ENCODE data around the gene LDLRAD1. TPM values are rescaled to one million over a fixed set of nuclear protein-coding genes. Genes with fewer than 3 reads are reported as not detected.
"Not testable (repeated sequence)": the region's sequence is repeated elsewhere in the genome, so short reads cannot be mapped to it uniquely, and the experiment has no call there.

LDLRAD1 gene
- total and polyA plus RNA-seq, 5 donors from 2014 or later = not detected

DNA sequence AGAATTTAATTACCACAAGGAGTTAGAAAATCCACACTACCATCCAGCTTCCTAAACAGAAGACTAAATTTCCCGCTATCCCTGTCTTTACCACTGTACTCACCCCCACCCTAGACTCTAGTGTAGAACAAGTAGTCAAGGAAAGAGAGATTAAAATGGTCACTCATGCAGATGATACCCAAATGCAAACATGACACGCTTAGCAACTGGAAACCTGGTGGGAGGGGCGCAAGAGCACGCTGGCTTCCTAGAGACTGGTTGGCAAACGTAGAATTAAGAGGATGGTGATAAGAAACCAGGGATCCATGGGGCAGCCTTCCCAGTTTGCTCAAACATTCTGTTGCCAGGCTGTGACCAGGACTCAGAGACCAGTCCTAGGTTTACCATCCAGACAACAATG is 9.9 kb upstream of the LDLRAD1 start:
- Histone ChIP-seq H3K27ac (ENCODE audit: insufficient read depth, low read length, poor library complexity, severe bottlenecking) (no peak overlapping the region), H3K4me3 (ENCODE audit: low read depth, low read length) (no peak overlapping the region), H3K27me3 (ENCODE audit: control insufficient read depth, insufficient read depth, low read length) (no peaks in the 10 kb centered on the region), H3K4me1 (ENCODE audit: control insufficient read depth, insufficient read depth, low read length, poor library complexity, severe bottlenecking) (no peaks in the 10 kb centered on the region), H3K36me3 (ENCODE audit: control insufficient read depth, insufficient read depth, low read length) (peaks cover 39% of the 10 kb centered on the region), H3K9me3 (ENCODE audit: control insufficient read depth in 2 of 2, low read length in 2 of 2) (no peaks in the 10 kb centered on the region)
- Mint-ChIP-seq H3K4me3 (no peak overlapping the region), H3K27me3 (no peaks in the 10 kb centered on the region), H3K36me3 (peaks cover 10% of the 10 kb centered on the region), H3K27ac (no peak overlapping the region), H3K9me3 (no peaks in the 10 kb centered on the region), H3K4me1 (peaks cover 0 to 2% (median 0%) of the 10 kb centered on the region in 4 donors)
- DNase-seq (no peak), ATAC-seq (ENCODE audit: low read depth in 2 of 2) (no peak)

DNA sequence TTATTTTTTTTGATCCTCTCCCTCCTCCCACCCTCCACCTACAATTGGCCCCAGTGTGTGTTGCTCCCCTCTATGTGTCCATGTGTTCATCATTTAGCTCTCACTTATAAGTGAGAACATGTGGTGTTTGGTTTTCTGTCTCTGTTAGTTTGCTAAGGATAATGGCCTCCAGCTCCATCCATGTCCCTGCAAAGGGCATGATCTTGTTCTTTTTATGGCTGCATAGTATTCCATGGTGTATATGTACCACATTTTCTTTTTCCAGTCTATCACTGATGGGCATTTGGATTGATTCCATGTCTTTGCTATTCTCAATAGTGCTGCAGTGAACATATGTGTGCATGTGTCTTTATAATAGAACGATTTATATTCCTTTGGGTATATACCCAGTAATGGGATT is 6.8 kb upstream of the LDLRAD1 start:
- not testable (repeated sequence) for H3K4me3 ChIP-seq (ENCODE audit: low read depth, low read length); H3K27me3 ChIP-seq (ENCODE audit: control insufficient read depth, insufficient read depth, low read length); H3K27me3 Mint-ChIP-seq; DNase-seq; H3K4me1 ChIP-seq (ENCODE audit: control insufficient read depth, insufficient read depth, low read length, poor library complexity, severe bottlenecking); H3K9me3 ChIP-seq (ENCODE audit: control insufficient read depth in 2 of 2, low read length in 2 of 2); H3K4me1 Mint-ChIP-seq; ATAC-seq (ENCODE audit: low read depth in 2 of 2); H3K36me3 Mint-ChIP-seq; H3K27ac Mint-ChIP-seq; H3K27ac ChIP-seq (ENCODE audit: insufficient read depth, low read length, poor library complexity, severe bottlenecking); H3K9me3 Mint-ChIP-seq; H3K4me3 Mint-ChIP-seq
- H3K36me3 ChIP-seq (ENCODE audit: control insufficient read depth, insufficient read depth, low read length) = peaks cover 10% of the 10 kb centered on the region

DNA sequence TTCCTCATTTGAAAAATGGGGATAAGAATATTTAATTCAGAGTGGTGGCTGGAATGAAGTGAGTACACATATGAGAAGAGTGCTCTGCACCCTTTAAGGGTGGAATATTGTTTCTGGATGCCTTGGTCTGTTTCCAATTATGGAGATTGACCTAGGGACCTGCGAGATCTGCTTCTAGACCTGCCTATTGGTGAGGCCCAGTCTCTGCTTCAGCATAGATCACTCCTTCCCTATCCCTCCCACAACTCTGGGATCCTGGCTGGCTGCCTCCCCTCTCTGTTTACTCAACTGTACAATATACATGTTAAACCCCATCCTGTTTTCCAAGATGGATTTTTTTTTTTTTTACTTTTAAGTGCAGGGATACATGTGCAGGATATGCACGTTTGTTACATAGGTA is 6.4 kb upstream of the LDLRAD1 start:
- no peak overlapping the region for H3K4me3 Mint-ChIP-seq
- H3K9me3 Mint-ChIP-seq = peaks cover 0 to 3% (median 0%) of the 10 kb centered on the region in 7 donors
- H3K27me3 Mint-ChIP-seq = no peaks in the 10 kb centered on the region
- peaks cover 10% of the 10 kb centered on the region for H3K36me3 ChIP-seq (ENCODE audit: control insufficient read depth, insufficient read depth, low read length)
- no peaks in the 10 kb centered on the region for H3K4me1 ChIP-seq (ENCODE audit: control insufficient read depth, insufficient read depth, low read length, poor library complexity, severe bottlenecking)
- no peak overlapping the region for H3K27ac ChIP-seq (ENCODE audit: insufficient read depth, low read length, poor library complexity, severe bottlenecking)
- H3K4me1 Mint-ChIP-seq = no peaks in the 10 kb centered on the region
- no peaks in the 10 kb centered on the region for H3K36me3 Mint-ChIP-seq
- H3K4me3 ChIP-seq (ENCODE audit: low read depth, low read length) = no peak overlapping the region
- H3K27ac Mint-ChIP-seq = no peak overlapping the region
- no peaks in the 10 kb centered on the region for H3K27me3 ChIP-seq (ENCODE audit: control insufficient read depth, insufficient read depth, low read length)
- H3K9me3 ChIP-seq (ENCODE audit: control insufficient read depth in 2 of 2, low read length in 2 of 2) = no peaks in the 10 kb centered on the region
- DNase-seq (no peak), ATAC-seq (ENCODE audit: low read depth in 2 of 2) (no peak)

DNA sequence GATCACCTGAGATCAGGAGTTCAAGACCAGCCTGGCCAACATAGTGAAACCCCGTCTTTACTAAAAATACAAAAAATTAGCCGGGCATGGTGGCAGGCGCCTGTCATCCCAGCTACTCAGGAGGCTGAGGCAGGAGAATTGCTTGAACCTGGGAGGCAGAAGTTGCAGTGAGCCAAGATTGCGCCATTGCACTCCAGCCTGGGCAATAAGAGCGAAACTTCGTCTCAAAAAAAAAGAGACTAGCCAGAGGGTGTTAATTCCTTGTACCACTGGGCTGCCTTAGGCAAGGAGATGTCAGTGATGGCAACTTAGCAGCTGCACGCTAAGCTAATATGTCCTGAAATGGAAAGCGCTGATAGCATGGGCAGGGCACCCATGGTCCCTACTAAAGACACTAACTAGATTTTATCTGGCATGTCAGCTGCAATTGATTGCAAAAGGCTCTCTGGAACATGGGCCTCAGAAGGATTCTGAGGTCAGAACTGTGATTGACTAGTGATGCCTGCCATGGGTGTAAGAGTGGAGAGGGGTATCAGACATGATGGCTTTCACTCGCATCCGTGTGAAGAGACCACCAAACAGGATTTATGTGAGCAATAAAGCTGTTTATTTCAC is 1.7 kb upstream of the LDLRAD1 start:
- not testable (repeated sequence) for H3K27me3 ChIP-seq (ENCODE audit: control insufficient read depth, insufficient read depth, low read length); ATAC-seq (ENCODE audit: low read depth in 2 of 2)
- H3K27ac Mint-ChIP-seq = peak overlapping the region in 1 of 3 donors; percentile 42

DNA sequence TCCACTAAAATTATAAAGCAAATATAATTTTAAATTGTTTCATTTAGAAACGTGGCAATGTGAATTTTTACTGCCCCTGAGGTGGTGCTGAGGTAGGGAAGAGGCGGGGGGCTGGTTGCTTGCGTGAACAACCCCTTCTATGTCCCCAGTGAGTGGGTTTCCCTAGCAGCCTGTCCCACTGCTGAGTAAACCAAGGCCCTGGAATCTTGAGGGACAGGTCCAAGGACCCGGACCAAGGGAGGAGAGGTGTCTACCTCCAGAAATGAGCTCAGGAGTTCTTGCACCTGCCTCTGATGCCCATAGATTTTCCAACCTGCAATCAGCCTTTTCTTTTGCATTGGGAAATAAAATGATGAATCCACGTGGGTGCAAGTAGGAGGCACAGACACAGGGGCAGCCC is 649 bp upstream of the LDLRAD1 start:
- no peaks in the 10 kb centered on the region for H3K9me3 ChIP-seq (ENCODE audit: control insufficient read depth in 2 of 2, low read length in 2 of 2)
- ATAC-seq (ENCODE audit: low read depth in 2 of 2) (no peak), DNase-seq (no peak)
- H3K27me3 ChIP-seq (ENCODE audit: control insufficient read depth, insufficient read depth, low read length) = no peaks in the 10 kb centered on the region
- no peak overlapping the region for H3K4me3 Mint-ChIP-seq
- peaks cover 2% of the 10 kb centered on the region for H3K27me3 Mint-ChIP-seq
- H3K36me3 Mint-ChIP-seq = no peaks in the 10 kb centered on the region
- H3K4me1 ChIP-seq (ENCODE audit: control insufficient read depth, insufficient read depth, low read length, poor library complexity, severe bottlenecking) = no peaks in the 10 kb centered on the region
- H3K9me3 Mint-ChIP-seq = peaks cover 0 to 3% (median 0%) of the 10 kb centered on the region in 7 donors
- H3K4me3 ChIP-seq (ENCODE audit: low read depth, low read length) = no peak overlapping the region
- H3K4me1 Mint-ChIP-seq = no peaks in the 10 kb centered on the region
- no peak overlapping the region for H3K27ac Mint-ChIP-seq
- no peak overlapping the region for H3K27ac ChIP-seq (ENCODE audit: insufficient read depth, low read length, poor library complexity, severe bottlenecking)
- no peaks in the 10 kb centered on the region for H3K36me3 ChIP-seq (ENCODE audit: control insufficient read depth, insufficient read depth, low read length)

More for the DNA sequence above, 1.7 kb upstream of the LDLRAD1 start:
- not testable (repeated sequence) for H3K4me1 ChIP-seq (ENCODE audit: control insufficient read depth, insufficient read depth, low read length, poor library complexity, severe bottlenecking); H3K4me1 Mint-ChIP-seq; H3K4me3 ChIP-seq (ENCODE audit: low read depth, low read length); H3K9me3 Mint-ChIP-seq; H3K27me3 Mint-ChIP-seq; H3K36me3 Mint-ChIP-seq; H3K4me3 Mint-ChIP-seq; DNase-seq; H3K36me3 ChIP-seq (ENCODE audit: control insufficient read depth, insufficient read depth, low read length); H3K9me3 ChIP-seq (ENCODE audit: control insufficient read depth in 2 of 2, low read length in 2 of 2); H3K27ac ChIP-seq (ENCODE audit: insufficient read depth, low read length, poor library complexity, severe bottlenecking)

- Mint-ChIP-seq H3K36me3 (no peaks in the 10 kb centered on the region), H3K9me3 (peaks cover 0 to 3% (median 0%) of the 10 kb centered on the region in 7 donors)
Observed at GRCh38 chr1:54016343-54017282, 1.4 kb downstream of the LDLRAD1 start.

GRCh38 chr1:54014009-54014629 is 3.9 kb downstream of the LDLRAD1 start:
- peaks cover 0 to 2% (median 0%) of the 10 kb centered on the region in 7 donors for H3K9me3 Mint-ChIP-seq
- H3K4me1 Mint-ChIP-seq = no peaks in the 10 kb centered on the region
- Histone ChIP-seq H3K27me3 (ENCODE audit: control insufficient read depth, insufficient read depth, low read length) (no peaks in the 10 kb centered on the region), H3K27ac (ENCODE audit: insufficient read depth, low read length, poor library complexity, severe bottlenecking) (no peak overlapping the region), H3K36me3 (ENCODE audit: control insufficient read depth, insufficient read depth, low read length) (no peaks in the 10 kb centered on the region), H3K9me3 (ENCODE audit: control insufficient read depth in 2 of 2, low read length in 2 of 2) (no peaks in the 10 kb centered on the region), H3K4me1 (ENCODE audit: control insufficient read depth, insufficient read depth, low read length, poor library complexity, severe bottlenecking) (no peaks in the 10 kb centered on the region), H3K4me3 (ENCODE audit: low read depth, low read length) (no peak overlapping the region)
- H3K36me3 Mint-ChIP-seq = no peaks in the 10 kb centered on the region
- no peak overlapping the region for H3K27ac Mint-ChIP-seq
- DNase-seq (no peak), ATAC-seq (ENCODE audit: low read depth in 2 of 2) (no peak)
- no peak overlapping the region for H3K4me3 Mint-ChIP-seq
- peaks cover 8% of the 10 kb centered on the region for H3K27me3 Mint-ChIP-seq

More at GRCh38 chr1:54016343-54017282, 1.4 kb downstream of the LDLRAD1 start:
- DNase-seq (no peak), ATAC-seq (ENCODE audit: low read depth in 2 of 2) (no peak)
- H3K4me1 Mint-ChIP-seq = no peaks in the 10 kb centered on the region
- Histone ChIP-seq H3K4me1 (ENCODE audit: control insufficient read depth, insufficient read depth, low read length, poor library complexity, severe bottlenecking) (no peaks in the 10 kb centered on the region), H3K9me3 (ENCODE audit: control insufficient read depth in 2 of 2, low read length in 2 of 2) (no peaks in the 10 kb centered on the region), H3K27ac (ENCODE audit: insufficient read depth, low read length, poor library complexity, severe bottlenecking) (no peak overlapping the region), H3K36me3 (ENCODE audit: control insufficient read depth, insufficient read depth, low read length) (no peaks in the 10 kb centered on the region), H3K4me3 (ENCODE audit: low read depth, low read length) (no peak overlapping the region), H3K27me3 (ENCODE audit: control insufficient read depth, insufficient read depth, low read length) (no peaks in the 10 kb centered on the region)
- peak overlapping the region in 1 of 3 donors; percentile 23 for H3K27ac Mint-ChIP-seq
- peaks cover 4% of the 10 kb centered on the region for H3K27me3 Mint-ChIP-seq
- H3K4me3 Mint-ChIP-seq = no peak overlapping the region
